HCT116 (cell line): Measurements from ENCODE around the gene NTNG1. TPM values are rescaled to one million over a fixed set of nuclear protein-coding genes. Genes with fewer than 3 reads are reported as not detected.

Experiments used
- ATAC-seq: fragments of 200-7000 bp; cut with Tn5 transposase; 2 replicates; pipeline ENCODE4 v1.9.1; 2020; ENCODE audit warnings: mild to moderate bottlenecking, moderate library complexity
- BruUV-seq: library from RNA; stranded (reverse); fragments of 400-500 nt; replicated peaks from 2 replicates; lab custom pipeline; 2021; lab: Mats Ljungman, UMichigan
- CTCF ChIA-PET: fragments of 300-600 bp; sonication (Branson Sonifier 250); formaldehyde crosslinking; loops from one replicate; lab custom pipeline; 2021; ENCODE audit warnings: antibody characterized with exemption; lab: Charles Lee
- POLR2A ChIA-PET: fragments of 300-600, 350-600 bp; sonication (Branson Sonifier 250); formaldehyde crosslinking; loops from one replicate; lab custom pipeline; 2021; ENCODE audit warnings: antibody characterized with exemption; lab: Charles Lee
- RAD21 ChIA-PET, 2 experiments: fragments of 300-600 bp; sonication (Branson Sonifier 250); formaldehyde crosslinking; loops; one replicate each; lab custom pipeline; 2023; ENCODE audit warnings: low total read pairs in 2 of 2; ENCODE audit not compliant: uncharacterized antibody in 2 of 2, unreplicated experiment in 2 of 2, low non-redundant PET in 1 of 2; lab: Charles Lee
- DNase-seq: peaks from one replicate; pipeline ENCODE4 v3.0.0-alpha.2; 2010; ENCODE audit warnings: low read depth, low spot score
- H2AFZ ChIP-seq: fragments of 200-600 bp; shearing (Covaris generic), sonication (generic); 2 replicates; pipeline ENCODE4 v1.6.1; 2017; ENCODE audit warnings: low read depth, mixed run types, mixed read lengths, antibody characterized with exemption, low read length; ENCODE audit not compliant: poor library complexity, severe bottlenecking
- H3K27ac ChIP-seq: 2 replicates; pipeline ENCODE4 v1.5.1; 2012; ENCODE audit warnings: low read depth, low read length
- H3K27me3 ChIP-seq: fragments of 200-600 bp; sonication (generic); 2 replicates; pipeline ENCODE4 v1.6.1; 2016; ENCODE audit warnings: mixed run types, low read length, mixed read lengths; ENCODE audit not compliant: insufficient read depth
- H3K36me3 ChIP-seq, 2 experiments: fragments of 200-500 bp in 1 of 2; fragments of 200-600 bp in 1 of 2; sonication (Bioruptor generic) in 1 of 2; sonication (generic) in 1 of 2; 2 replicates each; pipeline versions ENCODE4 v1.5.1 to v1.6.1; 2014 to 2016; ENCODE audit warnings: low read length in 2 of 2, inconsistent platforms in 1 of 2, mixed read lengths in 1 of 2, mixed run types in 1 of 2; ENCODE audit not compliant: insufficient read depth in 2 of 2, control insufficient read depth in 1 of 2
- H3K4me1 ChIP-seq, 2 experiments: fragments of 200-600 bp in 1 of 2; sonication (generic) in 1 of 2; 2 replicates each; pipeline versions ENCODE4 v1.5.1 to v1.6.1; 2012 to 2017; ENCODE audit warnings: low read length in 2 of 2, inconsistent platforms in 1 of 2, mild to moderate bottlenecking in 1 of 2, mixed read lengths in 1 of 2, mixed run types in 1 of 2, moderate library complexity in 1 of 2; ENCODE audit not compliant: insufficient read depth in 2 of 2, control insufficient read depth in 1 of 2
- H3K4me2 ChIP-seq: fragments of 200-600 bp; sonication (generic); 2 replicates; pipeline ENCODE4 v1.6.1; 2017; ENCODE audit warnings: mixed run types, low read length, mixed read lengths
- H3K4me3 ChIP-seq, 2 experiments: fragments of 200-600 bp in 1 of 2; sonication (generic) in 1 of 2; replicated peaks in 1 of 2; 2 replicates each; pipeline ENCODE4 v1.5.1; 2011 to 2016; ENCODE audit warnings: low read length in 2 of 2, control low read depth in 1 of 2, low read depth in 1 of 2, mild to moderate bottlenecking in 1 of 2, mixed read lengths in 1 of 2, mixed run types in 1 of 2
- H3K79me2 ChIP-seq: fragments of 200-600 bp; sonication (generic); 2 replicates; pipeline ENCODE4 v1.6.1; 2017; ENCODE audit warnings: mild to moderate bottlenecking, mixed run types, low read length, moderate library complexity, mixed read lengths; ENCODE audit not compliant: insufficient read depth
- H3K9ac ChIP-seq: fragments of 200-600 bp; sonication (generic); 2 replicates; pipeline ENCODE4 v1.6.1; 2016; ENCODE audit warnings: low read length, mixed read lengths
- H3K9me2 ChIP-seq: fragments of 200-600 bp; sonication (generic), shearing (Covaris generic); 2 replicates; pipeline ENCODE4 v1.6.1; 2017; ENCODE audit warnings: mixed run types, mild to moderate bottlenecking, moderate library complexity; ENCODE audit not compliant: insufficient read depth
- H3K9me3 ChIP-seq, 2 experiments: fragments of 200-500 bp in 1 of 2; fragments of 200-600 bp in 1 of 2; sonication (Bioruptor generic) in 1 of 2; sonication (generic) in 1 of 2; 2 replicates each; pipeline ENCODE4 v1.6.1; 2014 to 2017; ENCODE audit warnings: low read length in 2 of 2, mixed read lengths in 2 of 2, inconsistent platforms in 1 of 2, low read depth in 1 of 2, mild to moderate bottlenecking in 1 of 2, mixed run types in 1 of 2, moderate library complexity in 1 of 2; ENCODE audit not compliant: control insufficient read depth in 1 of 2, insufficient read depth in 1 of 2
- H4K20me1 ChIP-seq: fragments of 200-600 bp; sonication (generic), shearing (Covaris generic); 2 replicates; pipeline ENCODE4 v1.6.1; 2017; ENCODE audit warnings: mixed run types, mild to moderate bottlenecking, moderate library complexity; ENCODE audit not compliant: insufficient read depth
- ATF3 ChIP-seq: IDR thresholded peaks from 2 replicates; pipeline ENCODE4 v1.6.1; 2012
- CBX3 ChIP-seq: IDR thresholded peaks from 2 replicates; pipeline ENCODE4 v1.6.1; 2012; ENCODE audit warnings: low read depth
- CEBPB ChIP-seq: IDR thresholded peaks from 2 replicates; pipeline ENCODE4 v1.6.1; 2012; ENCODE audit warnings: low read depth
- CTCF ChIP-seq, 3 experiments: fragments of 200-600 bp in 1 of 3; sonication (generic) in 1 of 3; IDR thresholded peaks in 2 of 3; conservative IDR thresholded peaks in 1 of 3; 2 replicates each; pipeline ENCODE4 v1.5.1; 2012 to 2017; ENCODE audit warnings: low read depth in 2 of 3, low read length in 2 of 3, antibody characterized with exemption in 1 of 3, borderline replicate concordance in 1 of 3, control low read depth in 1 of 3, mild to moderate bottlenecking in 1 of 3, mixed read lengths in 1 of 3, mixed run types in 1 of 3, moderate library complexity in 1 of 3; ENCODE audit not compliant: insufficient read depth in 1 of 3
- ELF1 ChIP-seq: IDR thresholded peaks from 2 replicates; pipeline ENCODE4 v1.6.1; 2012; ENCODE audit warnings: low read depth, borderline replicate concordance
- EZH2 ChIP-seq: fragments of 200-600 bp; sonication (generic); IDR thresholded peaks from 2 replicates; pipeline ENCODE4 v1.6.1; 2017; ENCODE audit warnings: antibody characterized with exemption, mixed run types
- MAX ChIP-seq: IDR thresholded peaks from 2 replicates; pipeline ENCODE4 v1.6.1; 2012
- POLR2AphosphoS5 ChIP-seq: IDR thresholded peaks from 2 replicates; pipeline ENCODE4 v1.6.1; 2011; ENCODE audit warnings: mild to moderate bottlenecking, low read depth, low read length, moderate library complexity
- RAD21 ChIP-seq: IDR thresholded peaks from 2 replicates; pipeline ENCODE4 v1.6.1; 2012; ENCODE audit warnings: low read depth, mild to moderate bottlenecking
- REST ChIP-seq: IDR thresholded peaks from 2 replicates; pipeline ENCODE4 v1.6.1; 2012; ENCODE audit warnings: low read depth
- SP1 ChIP-seq: IDR thresholded peaks from 2 replicates; pipeline ENCODE4 v1.6.1; 2012; ENCODE audit warnings: low read depth
- SRF ChIP-seq: IDR thresholded peaks from 2 replicates; pipeline ENCODE4 v1.6.1; 2012; ENCODE audit warnings: low read depth
- YY1 ChIP-seq: IDR thresholded peaks from 2 replicates; pipeline ENCODE4 v1.6.1; 2011; ENCODE audit warnings: low read length, low read depth, moderate library complexity, mild to moderate bottlenecking; ENCODE audit not compliant: insufficient replicate concordance; ENCODE audit errors: extremely low read depth
- ZBTB33 ChIP-seq: IDR thresholded peaks from 2 replicates; pipeline ENCODE4 v1.6.1; 2011; ENCODE audit warnings: mild to moderate bottlenecking, low read length, moderate library complexity; ENCODE audit not compliant: insufficient replicate concordance; ENCODE audit errors: extremely low read depth
- intact Hi-C: fragments of 100-400 bp; cut with micrococcal nuclease; formaldehyde crosslinking; loops from 2 replicates; pipeline ENCODE4 v1.10.0; 2022
- total RNA-seq: library from RNA; stranded (reverse); gene quantifications from one replicate; pipeline ENCODE4 v1.2.1, GENCODE V29; 2021; ENCODE audit not compliant: unreplicated experiment

The NTNG1 gene
- total RNA-seq, 1 experiment from 2014 or later, result not detected

- intact Hi-C loops, result no loop called here
- DNase-seq (no peak), ATAC-seq (no peak)
- Histone ChIP-seq H4K20me1 (no peaks in the 10 kb centered on the region), H3K4me2 (no peak overlapping the region), H2AFZ (no peak overlapping the region), H3K36me3 (no peaks in the 10 kb centered on the region), H3K27me3 (no peaks in the 10 kb centered on the region), H3K9me3 (peaks cover 3 to 7% of the 10 kb centered on the region in 2 experiments; a peak in 2 of 4 replicates), H3K27ac (no peak overlapping the region), H3K4me1 (no peaks in the 10 kb centered on the region), H3K9me2 (no peaks in the 10 kb centered on the region), H3K79me2 (no peaks in the 10 kb centered on the region), H3K9ac (no peak overlapping the region), H3K4me3 (no peak overlapping the region)
- no TSS peak for BruUV-seq
- ChIA-PET RAD21 (no interaction called here), CTCF (no interaction called here), POLR2A (no interaction called here)
- TF ChIP-seq MAX, result no peak
- TF ChIP-seq POLR2AphosphoS5, result no peak
- no peak for TF ChIP-seq RAD21
- TF ChIP-seq ELF1, result no peak
- no peak for TF ChIP-seq SP1
- no peak for TF ChIP-seq SRF
- no peak for TF ChIP-seq YY1
- no peak for TF ChIP-seq EZH2
- TF ChIP-seq ZBTB33, result no peak
- TF ChIP-seq CEBPB, result no peak
- no peak for TF ChIP-seq REST
- TF ChIP-seq CTCF (IDR thresholded peaks at IDR 0.05 in 2 of 3, conservative IDR thresholded peaks at IDR 0.05 in 1 of 3; ENCODE audit: borderline replicate concordance in 1 of 3, insufficient read depth in 1 of 3, low read depth in 2 of 3, low read length in 2 of 3), result no peak
- no peak for TF ChIP-seq CBX3
- TF ChIP-seq ATF3, result no peak
Measured at GRCh38 chr1:107514841-107515240, 374.0 kb downstream of the NTNG1 start.
